ENCODE measurements around the gene CRABP1.

- no peak for TF ChIP-seq NFYB (CRISPR knock-in tag; conservative IDR thresholded peaks at IDR 0.05; ENCODE audit: low read depth)
- TF ChIP-seq ZBTB43 (CRISPR knock-in tag; IDR thresholded peaks at IDR 0.05) = no peak
- TF ChIP-seq MAX (CRISPR knock-in tag; IDR thresholded peaks at IDR 0.05) = no peak
- TF ChIP-seq ATF2 (CRISPR knock-in tag; IDR thresholded peaks at IDR 0.05; ENCODE audit: borderline replicate concordance, low read depth) = no peak
- TF ChIP-seq ZNF512 (CRISPR knock-in tag; IDR thresholded peaks at IDR 0.05; ENCODE audit: borderline replicate concordance) = no peak
- TF ChIP-seq SP1 (CRISPR knock-in tag; conservative IDR thresholded peaks at IDR 0.05) = no peak
- no peak for TF ChIP-seq CREB1 (CRISPR knock-in tag; IDR thresholded peaks at IDR 0.05)
- no peak for TF ChIP-seq CTCF (IDR thresholded peaks at IDR 0.05)
- no peak for TF ChIP-seq RELA (CRISPR knock-in tag; IDR thresholded peaks at IDR 0.05; ENCODE audit: borderline replicate concordance)
- TF ChIP-seq ATF3 (CRISPR knock-in tag; conservative IDR thresholded peaks at IDR 0.05) = no peak
- no peak for TF ChIP-seq ATF6 (CRISPR knock-in tag; IDR thresholded peaks at IDR 0.05)
- no peak for TF ChIP-seq ZNF416 (CRISPR knock-in tag; IDR thresholded peaks at IDR 0.05)
- no peak for TF ChIP-seq ESRRA (CRISPR knock-in tag; IDR thresholded peaks at IDR 0.05; ENCODE audit: borderline replicate concordance)
These were observed 48.5 kb upstream of the CRABP1 start for GRCh38 chr15:78291698-78292097.
